Mammary epithelial cell (primary cell): ENCODE measurements around the gene DSTYK.
"Not testable (repeated sequence)": the region's sequence is repeated elsewhere in the genome, so short reads cannot be mapped to it uniquely, and the experiment has no call there.

Experiments
- EZH2 ChIP-seq: IDR thresholded peaks from 2 replicates; pipeline ENCODE4 v1.6.1; 2012; ENCODE audit warnings: low read length, inconsistent platforms, borderline replicate concordance
- TF ChIP-seq, protein P1 (sequence below), 2 donors: IDR thresholded peaks in 1 of 2; conservative IDR thresholded peaks in 1 of 2; 2 replicates each; pipeline ENCODE4 v1.5.1; 2011 to 2012; ENCODE audit warnings: inconsistent platforms in 2 of 2, low read length in 2 of 2, mild to moderate bottlenecking in 2 of 2, control low read depth in 1 of 2, low read depth in 1 of 2; ENCODE audit not compliant: insufficient read depth in 1 of 2; ENCODE audit errors: extremely low read depth in 1 of 2

GRCh38 chr1:205155665-205156377 is 55.7 kb downstream of the DSTYK start:
- TF ChIP-seq, protein P1, sequence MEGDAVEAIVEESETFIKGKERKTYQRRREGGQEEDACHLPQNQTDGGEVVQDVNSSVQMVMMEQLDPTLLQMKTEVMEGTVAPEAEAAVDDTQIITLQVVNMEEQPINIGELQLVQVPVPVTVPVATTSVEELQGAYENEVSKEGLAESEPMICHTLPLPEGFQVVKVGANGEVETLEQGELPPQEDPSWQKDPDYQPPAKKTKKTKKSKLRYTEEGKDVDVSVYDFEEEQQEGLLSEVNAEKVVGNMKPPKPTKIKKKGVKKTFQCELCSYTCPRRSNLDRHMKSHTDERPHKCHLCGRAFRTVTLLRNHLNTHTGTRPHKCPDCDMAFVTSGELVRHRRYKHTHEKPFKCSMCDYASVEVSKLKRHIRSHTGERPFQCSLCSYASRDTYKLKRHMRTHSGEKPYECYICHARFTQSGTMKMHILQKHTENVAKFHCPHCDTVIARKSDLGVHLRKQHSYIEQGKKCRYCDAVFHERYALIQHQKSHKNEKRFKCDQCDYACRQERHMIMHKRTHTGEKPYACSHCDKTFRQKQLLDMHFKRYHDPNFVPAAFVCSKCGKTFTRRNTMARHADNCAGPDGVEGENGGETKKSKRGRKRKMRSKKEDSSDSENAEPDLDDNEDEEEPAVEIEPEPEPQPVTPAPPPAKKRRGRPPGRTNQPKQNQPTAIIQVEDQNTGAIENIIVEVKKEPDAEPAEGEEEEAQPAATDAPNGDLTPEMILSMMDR (conservative IDR thresholded peaks at IDR 0.05 in 1 of 2, IDR thresholded peaks at IDR 0.05 in 1 of 2; ENCODE audit: extremely low read depth in 1 of 2, insufficient read depth in 1 of 2, low read depth in 1 of 2, low read length in 2 of 2), result not testable (repeated sequence)
- TF ChIP-seq EZH2, result not testable (repeated sequence)
